ENCODE data around the gene MYZAP. TPM values are rescaled to one million over a fixed set of nuclear protein-coding genes. Genes with fewer than 3 reads are reported as not detected.

Gene MYZAP
- total and polyA plus RNA-seq, 9 of the 15 experiments (the other 6 are each of a cell fraction or from before 2014, with no cell fraction given) = 0.03 TPM; not detected in 8

DNA sequence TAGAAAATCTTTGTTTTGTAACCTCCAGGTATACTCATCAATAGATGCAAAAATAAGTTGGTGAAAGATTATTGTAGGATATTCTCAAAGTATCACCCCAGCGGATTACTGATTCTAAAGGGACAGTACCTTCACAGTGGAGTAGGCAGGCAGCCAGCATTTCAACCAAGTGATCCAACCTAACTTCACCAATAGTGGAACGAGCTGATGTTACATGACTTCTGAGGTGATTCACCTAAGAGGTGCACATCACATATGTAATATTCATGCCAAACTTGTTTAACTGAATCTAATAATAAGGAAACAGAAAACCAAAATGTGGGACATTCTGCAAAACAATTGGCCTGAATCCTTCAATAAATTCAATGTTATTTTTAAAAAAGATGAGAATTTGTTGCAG, 14.3 kb downstream of the MYZAP start:
- Histone ChIP-seq H3K27me3 (ENCODE audit: control insufficient read depth in 2 of 2, insufficient read depth in 2 of 2, low read length in 2 of 2) (peaks cover 16 to 51% of the 10 kb centered on the region in 2 experiments), H3K9me3 (replicated peaks; ENCODE audit: control insufficient read depth, insufficient read depth, low read depth, low read length) (no peaks in the 10 kb centered on the region), H3K79me2 (ENCODE audit: control insufficient read depth, insufficient read depth, low read length) (no peaks in the 10 kb centered on the region), H3K27ac (ENCODE audit: extremely low read depth, low read depth, low read length) (no peak overlapping the region), H3K9me1 (ENCODE audit: control insufficient read depth, insufficient read depth, low read length) (no peaks in the 10 kb centered on the region), H3K9ac (ENCODE audit: insufficient read depth in 1 of 2, low read depth in 2 of 2, low read length in 2 of 2) (no peak overlapping the region), H3K4me3 (no peak overlapping the region), H3K4me1 (replicated peaks in 1 of 2; ENCODE audit: control insufficient read depth in 2 of 2, insufficient read depth in 2 of 2, low read length in 2 of 2) (no peaks in the 10 kb centered on the region), H2AFZ (ENCODE audit: low read depth, low read length) (no peak overlapping the region), H3K4me2 (ENCODE audit: insufficient read depth, low read length) (no peak overlapping the region), H3K36me3 (ENCODE audit: control insufficient read depth, insufficient read depth, low read length) (no peaks in the 10 kb centered on the region), H4K20me1 (replicated peaks; ENCODE audit: control insufficient read depth, insufficient read depth, low read length) (no peaks in the 10 kb centered on the region)
- TF ChIP-seq TCF3 (CRISPR knock-in tag; IDR thresholded peaks at IDR 0.05) (no peak), CBX3 (IDR thresholded peaks at IDR 0.05; ENCODE audit: borderline replicate concordance in 1 of 2, low read length in 2 of 2) (no peak), MXI1 (IDR thresholded peaks at IDR 0.05; ENCODE audit: low read depth, low read length) (no peak), SNIP1 (IDR thresholded peaks at IDR 0.05; ENCODE audit: low read depth) (no peak), FOXJ3 (CRISPR knock-in tag; IDR thresholded peaks at IDR 0.05) (no peak), HLTF (IDR thresholded peaks at IDR 0.05) (no peak), POLR2A (conservative IDR thresholded peaks at IDR 0.05) (no peak), HNRNPL (IDR thresholded peaks at IDR 0.05; ENCODE audit: low read depth, low read length) (no peak), ZNF175 (CRISPR knock-in tag; IDR thresholded peaks at IDR 0.05; ENCODE audit: low read depth) (no peak), CREB1 (IDR thresholded peaks at IDR 0.05) (no peak), CREB1 (CRISPR knock-in tag; IDR thresholded peaks at IDR 0.05) (no peak), SMC3 (conservative IDR thresholded peaks at IDR 0.05; ENCODE audit: insufficient read depth, low read depth, low read length) (no peak)
- TF ChIP-seq, protein P1, sequence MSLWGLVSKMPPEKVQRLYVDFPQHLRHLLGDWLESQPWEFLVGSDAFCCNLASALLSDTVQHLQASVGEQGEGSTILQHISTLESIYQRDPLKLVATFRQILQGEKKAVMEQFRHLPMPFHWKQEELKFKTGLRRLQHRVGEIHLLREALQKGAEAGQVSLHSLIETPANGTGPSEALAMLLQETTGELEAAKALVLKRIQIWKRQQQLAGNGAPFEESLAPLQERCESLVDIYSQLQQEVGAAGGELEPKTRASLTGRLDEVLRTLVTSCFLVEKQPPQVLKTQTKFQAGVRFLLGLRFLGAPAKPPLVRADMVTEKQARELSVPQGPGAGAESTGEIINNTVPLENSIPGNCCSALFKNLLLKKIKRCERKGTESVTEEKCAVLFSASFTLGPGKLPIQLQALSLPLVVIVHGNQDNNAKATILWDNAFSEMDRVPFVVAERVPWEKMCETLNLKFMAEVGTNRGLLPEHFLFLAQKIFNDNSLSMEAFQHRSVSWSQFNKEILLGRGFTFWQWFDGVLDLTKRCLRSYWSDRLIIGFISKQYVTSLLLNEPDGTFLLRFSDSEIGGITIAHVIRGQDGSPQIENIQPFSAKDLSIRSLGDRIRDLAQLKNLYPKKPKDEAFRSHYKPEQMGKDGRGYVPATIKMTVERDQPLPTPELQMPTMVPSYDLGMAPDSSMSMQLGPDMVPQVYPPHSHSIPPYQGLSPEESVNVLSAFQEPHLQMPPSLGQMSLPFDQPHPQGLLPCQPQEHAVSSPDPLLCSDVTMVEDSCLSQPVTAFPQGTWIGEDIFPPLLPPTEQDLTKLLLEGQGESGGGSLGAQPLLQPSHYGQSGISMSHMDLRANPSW (CRISPR knock-in tag; IDR thresholded peaks at IDR 0.05) = no peak
- TF ChIP-seq, protein P2, sequence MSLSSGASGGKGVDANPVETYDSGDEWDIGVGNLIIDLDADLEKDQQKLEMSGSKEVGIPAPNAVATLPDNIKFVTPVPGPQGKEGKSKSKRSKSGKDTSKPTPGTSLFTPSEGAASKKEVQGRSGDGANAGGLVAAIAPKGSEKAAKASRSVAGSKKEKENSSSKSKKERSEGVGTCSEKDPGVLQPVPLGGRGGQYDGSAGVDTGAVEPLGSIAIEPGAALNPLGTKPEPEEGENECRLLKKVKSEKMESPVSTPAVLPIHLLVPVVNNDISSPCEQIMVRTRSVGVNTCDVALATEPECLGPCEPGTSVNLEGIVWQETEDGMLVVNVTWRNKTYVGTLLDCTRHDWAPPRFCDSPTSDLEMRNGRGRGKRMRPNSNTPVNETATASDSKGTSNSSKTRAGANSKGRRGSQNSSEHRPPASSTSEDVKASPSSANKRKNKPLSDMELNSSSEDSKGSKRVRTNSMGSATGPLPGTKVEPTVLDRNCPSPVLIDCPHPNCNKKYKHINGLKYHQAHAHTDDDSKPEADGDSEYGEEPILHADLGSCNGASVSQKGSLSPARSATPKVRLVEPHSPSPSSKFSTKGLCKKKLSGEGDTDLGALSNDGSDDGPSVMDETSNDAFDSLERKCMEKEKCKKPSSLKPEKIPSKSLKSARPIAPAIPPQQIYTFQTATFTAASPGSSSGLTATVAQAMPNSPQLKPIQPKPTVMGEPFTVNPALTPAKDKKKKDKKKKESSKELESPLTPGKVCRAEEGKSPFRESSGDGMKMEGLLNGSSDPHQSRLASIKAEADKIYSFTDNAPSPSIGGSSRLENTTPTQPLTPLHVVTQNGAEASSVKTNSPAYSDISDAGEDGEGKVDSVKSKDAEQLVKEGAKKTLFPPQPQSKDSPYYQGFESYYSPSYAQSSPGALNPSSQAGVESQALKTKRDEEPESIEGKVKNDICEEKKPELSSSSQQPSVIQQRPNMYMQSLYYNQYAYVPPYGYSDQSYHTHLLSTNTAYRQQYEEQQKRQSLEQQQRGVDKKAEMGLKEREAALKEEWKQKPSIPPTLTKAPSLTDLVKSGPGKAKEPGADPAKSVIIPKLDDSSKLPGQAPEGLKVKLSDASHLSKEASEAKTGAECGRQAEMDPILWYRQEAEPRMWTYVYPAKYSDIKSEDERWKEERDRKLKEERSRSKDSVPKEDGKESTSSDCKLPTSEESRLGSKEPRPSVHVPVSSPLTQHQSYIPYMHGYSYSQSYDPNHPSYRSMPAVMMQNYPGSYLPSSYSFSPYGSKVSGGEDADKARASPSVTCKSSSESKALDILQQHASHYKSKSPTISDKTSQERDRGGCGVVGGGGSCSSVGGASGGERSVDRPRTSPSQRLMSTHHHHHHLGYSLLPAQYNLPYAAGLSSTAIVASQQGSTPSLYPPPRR (CRISPR knock-in tag; IDR thresholded peaks at IDR 0.05; ENCODE audit: borderline replicate concordance) = no peak
- TF ChIP-seq, protein P3, sequence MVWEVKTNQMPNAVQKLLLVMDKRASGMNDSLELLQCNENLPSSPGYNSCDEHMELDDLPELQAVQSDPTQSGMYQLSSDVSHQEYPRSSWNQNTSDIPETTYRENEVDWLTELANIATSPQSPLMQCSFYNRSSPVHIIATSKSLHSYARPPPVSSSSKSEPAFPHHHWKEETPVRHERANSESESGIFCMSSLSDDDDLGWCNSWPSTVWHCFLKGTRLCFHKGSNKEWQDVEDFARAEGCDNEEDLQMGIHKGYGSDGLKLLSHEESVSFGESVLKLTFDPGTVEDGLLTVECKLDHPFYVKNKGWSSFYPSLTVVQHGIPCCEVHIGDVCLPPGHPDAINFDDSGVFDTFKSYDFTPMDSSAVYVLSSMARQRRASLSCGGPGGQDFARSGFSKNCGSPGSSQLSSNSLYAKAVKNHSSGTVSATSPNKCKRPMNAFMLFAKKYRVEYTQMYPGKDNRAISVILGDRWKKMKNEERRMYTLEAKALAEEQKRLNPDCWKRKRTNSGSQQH (CRISPR knock-in tag; IDR thresholded peaks at IDR 0.05) = no peak
- in situ Hi-C loops (cut with MboI) = no loop called here
- CTCF ChIA-PET (ENCODE audit: low intra/inter-chr PET ratio) = no interaction called here
- WGBS (ENCODE audit: insufficient coverage, low coverage, missing lambda C conversion rate) = 0% methylated on average over 2 of the region's 2 CpGs
- peak; percentile 11 for FAIRE-seq
- no TSS peak for BruUV-seq (replicated peaks)
- DNase-seq (ENCODE audit: extremely low read depth in 1 of 4, low spot score in 3 of 4) = no peak
- POLR2A ChIA-PET = interaction anchor here (0.6 kb wide), 1 partner anchor 10 kb away, joined by 3 read pairs; no protein-coding TSS in a partner anchor
- intact Hi-C loops (cut with micrococcal nuclease) = no loop called here
- no peak for ATAC-seq
